Muscle of leg (tissue), 11 donors: ENCODE results near the gene CAMKK1. TPM values are rescaled to one million over a fixed set of nuclear protein-coding genes. Genes with fewer than 3 reads are reported as not detected.

ENCODE experiments used
- DNase-seq: peaks from one replicate; pipeline ENCODE4 v3.0.0; 2013
- H3K27ac ChIP-seq: one replicate; pipeline ENCODE4 v1.5.1; 2013; ENCODE audit warnings: mild to moderate bottlenecking, low read length, control low read depth
- H3K27me3 ChIP-seq: one replicate; pipeline ENCODE4 v1.6.1; 2013; ENCODE audit warnings: low read length; ENCODE audit not compliant: control insufficient read depth, insufficient read depth
- H3K36me3 ChIP-seq: one replicate; pipeline ENCODE4 v1.6.1; 2013; ENCODE audit warnings: low read length; ENCODE audit not compliant: control insufficient read depth, insufficient read depth
- H3K4me1 ChIP-seq: one replicate; pipeline ENCODE4 v1.6.1; 2013; ENCODE audit warnings: low read length; ENCODE audit not compliant: control insufficient read depth, insufficient read depth
- H3K4me3 ChIP-seq: one replicate; pipeline ENCODE4 v1.5.1; 2013; ENCODE audit warnings: low read length, control low read depth
- H3K9me3 ChIP-seq: replicated peaks from 2 replicates; pipeline ENCODE4 v1.6.1; 2013; ENCODE audit warnings: low read depth, low read length; ENCODE audit not compliant: control insufficient read depth
- WGBS: methylation state at CpG from one replicate; pipeline ENCODE4 v1.1.5; 2013; ENCODE audit warnings: missing lambda C conversion rate; ENCODE audit not compliant: insufficient coverage; 5-methylcytosine and 5-hydroxymethylcytosine counted together
- polyA plus RNA-seq, 8 donors: library from polyadenylated mRNA; unstranded; fragments of 120-200 nt; gene quantifications; one replicate each; pipeline versions ENCODE4 v1.2.1 to v1.2.3, GENCODE V29; 2013; ENCODE audit warnings: inconsistent platforms in 1 of 8, low replicate concordance in 1 of 8; ENCODE audit not compliant: insufficient read length in 8 of 8, insufficient read depth in 1 of 8
- total RNA-seq: library from RNA; stranded (reverse); fragments of 120-200 nt; gene quantifications from one replicate; pipeline ENCODE4 v1.2.4, GENCODE V29; 2013

The CAMKK1 gene
- total and polyA plus RNA-seq, 9 donors, result 5.9 to 9.5 (median 7.6) TPM

DNA sequence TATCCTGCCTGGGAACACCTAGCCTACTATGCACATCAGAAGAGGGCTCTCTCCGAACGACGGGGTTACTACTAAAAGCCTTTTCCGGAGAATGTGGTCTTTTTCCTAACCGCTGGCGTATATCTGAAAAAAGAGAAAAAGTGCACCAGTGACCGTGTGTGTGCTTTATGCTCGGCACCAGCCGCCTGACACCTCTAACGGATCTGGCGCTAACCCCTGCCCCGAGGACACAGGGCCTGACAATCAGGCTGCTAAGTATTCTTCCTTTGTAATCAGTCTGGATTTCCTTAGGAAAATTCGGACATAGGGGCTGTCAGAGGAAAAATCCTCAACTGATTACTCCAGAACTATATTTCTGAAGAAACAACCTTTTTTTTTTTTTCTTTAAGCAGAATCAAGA is 78.5 kb downstream of the CAMKK1 start:
- peak overlapping the region; percentile 82 for H3K27ac ChIP-seq

DNA sequence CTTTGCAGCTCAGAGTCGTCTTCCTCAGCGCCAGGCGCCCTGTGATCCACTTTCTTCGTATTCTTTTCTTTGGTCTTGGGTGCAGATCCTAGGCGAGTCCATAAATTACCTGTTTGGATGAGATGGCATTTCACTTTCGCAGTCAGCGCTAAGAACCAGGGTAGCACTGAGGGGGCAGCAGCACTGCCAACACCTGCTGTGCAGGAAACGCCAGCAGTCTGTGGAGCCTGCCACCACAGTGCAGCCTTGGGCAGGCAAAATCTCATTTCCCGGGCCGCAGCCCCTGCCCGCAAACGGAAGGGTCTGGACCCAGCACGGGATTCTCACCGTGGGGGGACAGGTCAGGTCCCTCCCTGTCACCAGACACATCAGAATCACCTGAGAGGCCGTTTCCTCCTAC is 79.7 kb downstream of the CAMKK1 start:
- 96% methylated on average over 11 of the region's 15 CpGs for WGBS
- Histone ChIP-seq H3K27me3 (no peaks in the 10 kb centered on the region), H3K36me3 (peaks cover 79% of the 10 kb centered on the region), H3K4me3 (peak overlapping the region; percentile 9), H3K4me1 (peaks cover 17% of the 10 kb centered on the region), H3K9me3 (no peaks in the 10 kb centered on the region), H3K27ac (peak overlapping the region; percentile 67)
- no peak for DNase-seq

More for the DNA sequence above, 78.5 kb downstream of the CAMKK1 start:
- H3K36me3 ChIP-seq, result peaks cover 81% of the 10 kb centered on the region
- 91% methylated on average over 12 of the region's 13 CpGs for WGBS
- H3K9me3 ChIP-seq, result no peaks in the 10 kb centered on the region
- peaks cover 17% of the 10 kb centered on the region for H3K4me1 ChIP-seq
- no peak for DNase-seq
- no peaks in the 10 kb centered on the region for H3K27me3 ChIP-seq
- no peak overlapping the region for H3K4me3 ChIP-seq

DNA sequence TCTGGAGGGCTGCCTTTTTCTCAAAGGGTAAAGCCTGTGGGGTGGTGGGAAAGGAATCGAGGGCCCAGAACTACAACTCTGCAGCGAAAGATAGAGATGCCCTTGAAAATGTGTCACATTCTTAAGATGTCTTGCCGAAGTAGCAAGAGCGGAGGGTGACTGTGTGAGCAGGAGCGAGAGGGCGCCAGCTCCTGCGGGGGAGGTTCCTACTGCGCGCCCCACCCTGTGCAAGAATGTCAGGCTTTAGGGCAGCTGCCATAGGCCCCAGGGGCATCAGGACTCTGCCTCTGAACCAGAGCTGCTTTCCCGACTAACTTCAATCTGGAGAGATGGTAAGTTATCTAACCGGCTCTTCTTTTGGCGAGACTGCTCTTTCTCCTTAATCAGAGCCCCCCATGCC is 80.1 kb downstream of the CAMKK1 start:
- Histone ChIP-seq H3K9me3 (no peaks in the 10 kb centered on the region), H3K4me1 (peaks cover 17% of the 10 kb centered on the region), H3K36me3 (peaks cover 83% of the 10 kb centered on the region), H3K27ac (peak overlapping the region; percentile 67), H3K27me3 (no peaks in the 10 kb centered on the region), H3K4me3 (no peak overlapping the region)
- no peak for DNase-seq
- WGBS, result 82% methylated on average over 10 of the region's 12 CpGs

DNA sequence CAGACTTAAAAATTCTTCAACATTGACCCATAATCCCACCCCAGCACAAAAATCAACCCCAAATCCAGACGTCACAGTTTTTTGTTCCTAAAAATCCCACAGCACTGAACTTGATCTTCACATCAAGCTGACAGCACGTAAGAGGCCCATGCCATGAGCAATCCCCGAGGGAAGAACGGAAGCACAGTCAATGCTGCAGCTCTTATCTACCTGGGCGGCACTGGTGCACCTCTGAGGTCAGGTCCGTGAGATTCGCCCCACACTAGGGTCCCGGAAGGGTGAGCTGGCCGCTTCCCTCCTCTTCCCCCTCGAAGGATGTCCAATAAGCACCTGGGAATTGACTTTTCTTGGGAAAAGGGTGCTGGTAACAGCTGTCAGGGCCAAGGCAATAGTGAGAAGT is 80.6 kb downstream of the CAMKK1 start:
- Histone ChIP-seq H3K4me1 (peaks cover 17% of the 10 kb centered on the region), H3K36me3 (peaks cover 86% of the 10 kb centered on the region), H3K9me3 (no peaks in the 10 kb centered on the region), H3K27me3 (no peaks in the 10 kb centered on the region), H3K4me3 (no peak overlapping the region), H3K27ac (peak overlapping the region; percentile 67)
- WGBS, result 85% methylated on average over 7 of the region's 10 CpGs
- DNase-seq, result no peak

Other genes starting within 250 kb of the CAMKK1 start
- gene TAX1BP3, start 224.5 kb downstream of the CAMKK1 start, total RNA-seq, result 68.1 TPM
- gene TAX1BP3, start 224.5 kb downstream of the CAMKK1 start, polyA plus RNA-seq, result 10 to 100 TPM; 42.6 to 80.5 (median 60.8) TPM
- 16.8 TPM for gene EMC6, start 224.2 kb downstream of the CAMKK1 start, total RNA-seq
- 10 to 100 TPM; 32.5 to 47.1 (median 38.5) TPM for gene EMC6, start 224.2 kb downstream of the CAMKK1 start, polyA plus RNA-seq
- gene P2RX5, start 196.9 kb downstream of the CAMKK1 start, total RNA-seq, result 18.7 TPM
- 10 to 100 TPM; 19.9 to 35.6 (median 24.6) TPM for gene P2RX5, start 196.9 kb downstream of the CAMKK1 start, polyA plus RNA-seq
- gene HASPIN, start 169.2 kb downstream of the CAMKK1 start, total RNA-seq, result 4.3 TPM
- gene HASPIN, start 169.2 kb downstream of the CAMKK1 start, polyA plus RNA-seq, result 1 to 10 TPM; 4.1 to 7.4 (median 5.6) TPM
- gene ITGAE, start 91.9 kb downstream of the CAMKK1 start, total RNA-seq, result 28.8 TPM
- gene ITGAE, start 91.9 kb downstream of the CAMKK1 start, polyA plus RNA-seq, result 10 to 100 TPM; 29.2 to 34.4 (median 32.3) TPM
- 33.4 TPM for gene NCBP3, start 46.8 kb downstream of the CAMKK1 start, total RNA-seq
- 10 to 100 TPM; 48.0 to 68.9 (median 58.2) TPM for gene NCBP3, start 46.8 kb downstream of the CAMKK1 start, polyA plus RNA-seq
- 2.1 TPM for gene P2RX1, start 23.4 kb upstream of the CAMKK1 start, total RNA-seq
- gene P2RX1, start 23.4 kb upstream of the CAMKK1 start, polyA plus RNA-seq, result 1 to 10 TPM; 2.4 to 8.6 (median 3.0) TPM
- gene ATP2A3, start 71.4 kb upstream of the CAMKK1 start, total RNA-seq, result 2.5 TPM
- 1 to 10 TPM; 3.2 to 6.8 (median 4.7) TPM for gene ATP2A3, start 71.4 kb upstream of the CAMKK1 start, polyA plus RNA-seq
- 23.9 TPM for gene ZZEF1, start 250.0 kb upstream of the CAMKK1 start, total RNA-seq
- gene ZZEF1, start 250.0 kb upstream of the CAMKK1 start, polyA plus RNA-seq, result 10 to 100 TPM; 14.4 to 23.4 (median 17.2) TPM